NT2/D1 (cell line): ENCODE results near the gene HAX1.

Source experiments
- YY1 ChIP-seq: IDR thresholded peaks from 2 replicates; pipeline ENCODE4 v1.6.1; 2011; ENCODE audit not compliant: insufficient read length, insufficient read depth
- ZNF274 ChIP-seq: IDR thresholded peaks from 2 replicates; pipeline ENCODE4 v1.6.1; 2011; ENCODE audit warnings: mild to moderate bottlenecking, low read depth, low read length

DNA sequence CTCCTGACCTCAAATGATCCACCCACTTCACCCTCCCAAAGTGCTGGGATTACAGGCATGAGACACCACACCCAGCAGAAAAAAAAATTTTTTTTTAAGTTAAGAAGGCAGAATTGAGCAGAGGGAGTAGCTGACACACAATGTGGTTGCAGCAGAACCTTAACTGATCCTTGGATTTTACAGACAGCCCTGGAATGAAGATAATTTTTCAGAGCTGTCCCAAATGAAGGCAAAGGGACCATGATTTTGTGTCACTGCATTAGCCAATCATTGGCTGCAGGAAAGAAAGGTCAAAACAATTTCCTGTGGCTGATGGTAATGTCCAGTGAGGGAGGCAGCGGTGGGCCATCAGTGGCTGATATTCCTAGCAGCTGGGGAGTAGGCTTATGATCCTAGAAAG lies 29.2 kb downstream of the HAX1 start:
- TF ChIP-seq YY1 (no peak), ZNF274 (no peak)
